ENCODE results near the gene GLI1. TPM values are rescaled to one million over a fixed set of nuclear protein-coding genes. Genes with fewer than 3 reads are reported as not detected.

Gene GLI1
- total and polyA plus RNA-seq, 2 of the 13 experiments (the other 11 are each of a cell fraction or from before 2014, with no cell fraction given) = 0.09 to 0.20 TPM

DNA sequence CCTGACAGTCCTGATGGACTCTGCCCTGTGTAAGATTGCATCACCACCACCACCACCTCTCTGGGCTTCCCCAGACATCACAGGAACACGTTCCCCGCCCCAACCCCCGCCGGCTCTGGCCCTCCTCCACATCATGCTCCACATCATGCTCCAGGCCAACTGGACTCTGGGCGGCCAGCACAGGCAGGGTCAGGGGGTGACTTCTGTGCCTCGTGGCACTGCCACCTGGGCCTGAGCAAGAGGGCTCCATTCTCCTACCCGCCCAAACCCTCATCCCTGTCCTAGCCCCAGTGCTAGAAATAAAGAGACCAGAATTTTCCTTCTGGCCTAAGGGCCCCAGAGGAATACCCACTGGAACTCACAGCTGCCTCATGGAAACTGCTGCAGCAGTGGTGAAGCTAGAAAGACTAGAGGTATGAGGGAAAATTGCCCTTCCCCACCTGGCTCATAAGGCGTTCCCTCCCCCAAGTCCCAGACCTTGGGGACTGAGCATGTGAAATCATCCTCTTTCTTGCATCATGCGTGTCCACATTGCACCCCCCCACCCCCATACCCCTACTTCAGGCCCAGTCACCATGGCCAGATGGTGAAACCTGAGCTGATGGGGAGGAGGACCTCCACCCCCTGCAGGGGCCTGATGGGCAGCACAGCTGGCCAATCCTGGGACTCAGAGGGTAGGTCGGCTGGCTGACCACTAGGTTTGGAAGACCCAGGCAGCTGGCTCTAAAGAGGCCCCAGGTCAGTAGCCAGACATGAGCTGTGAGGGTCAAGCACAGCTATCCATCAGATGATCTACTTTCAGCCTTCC, 4.8 kb upstream of the GLI1 start, which contains the start of gene INHBE (continued):
- no peak for TF ChIP-seq SMYD3 (CRISPR knock-in tag; IDR thresholded peaks at IDR 0.05)
- TF ChIP-seq ZNF225 (CRISPR knock-in tag; IDR thresholded peaks at IDR 0.05) = peak; percentile 27; the same call in 1 of the 2 replicates
- TF ChIP-seq RARA (CRISPR knock-in tag; IDR thresholded peaks at IDR 0.05) = peak; percentile 93
- TF ChIP-seq ZNF530 (CRISPR knock-in tag; IDR thresholded peaks at IDR 0.05; ENCODE audit: low read depth) = no peak
- peak; percentile 69; the same call in 1 of the 2 replicates for TF ChIP-seq ZNF780A (CRISPR knock-in tag; IDR thresholded peaks at IDR 0.05)
- TF ChIP-seq RARG (CRISPR knock-in tag; IDR thresholded peaks at IDR 0.05; ENCODE audit: low read depth) = no peak
- no peak for TF ChIP-seq FOXJ3 (CRISPR knock-in tag; IDR thresholded peaks at IDR 0.05; ENCODE audit: borderline replicate concordance)
- peak; percentile 80; the same call in 1 of the 2 replicates for TF ChIP-seq KLF6 (CRISPR knock-in tag; IDR thresholded peaks at IDR 0.05)
- TF ChIP-seq, protein P1, sequence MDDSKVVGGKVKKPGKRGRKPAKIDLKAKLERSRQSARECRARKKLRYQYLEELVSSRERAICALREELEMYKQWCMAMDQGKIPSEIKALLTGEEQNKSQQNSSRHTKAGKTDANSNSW (CRISPR knock-in tag; IDR thresholded peaks at IDR 0.05; ENCODE audit: borderline replicate concordance) = peak; percentile 35; the same call in 1 of the 2 replicates
- TF ChIP-seq ZNF761 (CRISPR knock-in tag; conservative IDR thresholded peaks at IDR 0.05) = no peak
- TF ChIP-seq HMGA1 (CRISPR knock-in tag; conservative IDR thresholded peaks at IDR 0.05) = no peak
- TF ChIP-seq HOXA9 (CRISPR knock-in tag; IDR thresholded peaks at IDR 0.05; ENCODE audit: borderline replicate concordance) = peak; percentile 66; the same call in 1 of the 2 replicates
- TF ChIP-seq ZKSCAN8 (CRISPR knock-in tag; IDR thresholded peaks at IDR 0.05; ENCODE audit: borderline replicate concordance) = no peak; the same call in 1 of the 2 replicates
- TF ChIP-seq ZNF644 (CRISPR knock-in tag; IDR thresholded peaks at IDR 0.05; ENCODE audit: low read depth) = peak; percentile 81
- TF ChIP-seq ARHGAP35 (CRISPR knock-in tag; IDR thresholded peaks at IDR 0.05; ENCODE audit: borderline replicate concordance) = no peak; the same call in 1 of the 2 replicates
- TF ChIP-seq ZSCAN22 (CRISPR knock-in tag; IDR thresholded peaks at IDR 0.05) = no peak; the same call in 1 of the 2 replicates
- no peak for TF ChIP-seq XBP1 (CRISPR knock-in tag; IDR thresholded peaks at IDR 0.05)
- TF ChIP-seq HMG20A (CRISPR knock-in tag; IDR thresholded peaks at IDR 0.05; ENCODE audit: borderline replicate concordance) = peak; percentile 85
- TF ChIP-seq, protein P2, sequence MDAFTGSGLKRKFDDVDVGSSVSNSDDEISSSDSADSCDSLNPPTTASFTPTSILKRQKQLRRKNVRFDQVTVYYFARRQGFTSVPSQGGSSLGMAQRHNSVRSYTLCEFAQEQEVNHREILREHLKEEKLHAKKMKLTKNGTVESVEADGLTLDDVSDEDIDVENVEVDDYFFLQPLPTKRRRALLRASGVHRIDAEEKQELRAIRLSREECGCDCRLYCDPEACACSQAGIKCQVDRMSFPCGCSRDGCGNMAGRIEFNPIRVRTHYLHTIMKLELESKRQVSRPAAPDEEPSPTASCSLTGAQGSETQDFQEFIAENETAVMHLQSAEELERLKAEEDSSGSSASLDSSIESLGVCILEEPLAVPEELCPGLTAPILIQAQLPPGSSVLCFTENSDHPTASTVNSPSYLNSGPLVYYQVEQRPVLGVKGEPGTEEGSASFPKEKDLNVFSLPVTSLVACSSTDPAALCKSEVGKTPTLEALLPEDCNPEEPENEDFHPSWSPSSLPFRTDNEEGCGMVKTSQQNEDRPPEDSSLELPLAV (CRISPR knock-in tag; conservative IDR thresholded peaks at IDR 0.05; ENCODE audit: low read depth) = no peak
- no peak for TF ChIP-seq ZNF652 (CRISPR knock-in tag; IDR thresholded peaks at IDR 0.05; ENCODE audit: borderline replicate concordance, low read depth)
- TF ChIP-seq, protein P3, sequence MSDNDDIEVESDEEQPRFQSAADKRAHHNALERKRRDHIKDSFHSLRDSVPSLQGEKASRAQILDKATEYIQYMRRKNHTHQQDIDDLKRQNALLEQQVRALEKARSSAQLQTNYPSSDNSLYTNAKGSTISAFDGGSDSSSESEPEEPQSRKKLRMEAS (IDR thresholded peaks at IDR 0.05) = no peak
- no peak for TF ChIP-seq ZNF24 (IDR thresholded peaks at IDR 0.05)
- peak; percentile 73 for TF ChIP-seq ZSCAN25 (CRISPR knock-in tag; IDR thresholded peaks at IDR 0.05)
- no peak for TF ChIP-seq ZFP82 (CRISPR knock-in tag; IDR thresholded peaks at IDR 0.05; ENCODE audit: borderline replicate concordance)
- peak; percentile 89 for TF ChIP-seq ZFX (CRISPR knock-in tag; IDR thresholded peaks at IDR 0.05; ENCODE audit: low read depth)
- TF ChIP-seq PAF1 (CRISPR knock-in tag; IDR thresholded peaks at IDR 0.05) = no peak
- no peak for TF ChIP-seq ZNF432 (CRISPR knock-in tag; IDR thresholded peaks at IDR 0.05; ENCODE audit: borderline replicate concordance)
- TF ChIP-seq, protein P4, sequence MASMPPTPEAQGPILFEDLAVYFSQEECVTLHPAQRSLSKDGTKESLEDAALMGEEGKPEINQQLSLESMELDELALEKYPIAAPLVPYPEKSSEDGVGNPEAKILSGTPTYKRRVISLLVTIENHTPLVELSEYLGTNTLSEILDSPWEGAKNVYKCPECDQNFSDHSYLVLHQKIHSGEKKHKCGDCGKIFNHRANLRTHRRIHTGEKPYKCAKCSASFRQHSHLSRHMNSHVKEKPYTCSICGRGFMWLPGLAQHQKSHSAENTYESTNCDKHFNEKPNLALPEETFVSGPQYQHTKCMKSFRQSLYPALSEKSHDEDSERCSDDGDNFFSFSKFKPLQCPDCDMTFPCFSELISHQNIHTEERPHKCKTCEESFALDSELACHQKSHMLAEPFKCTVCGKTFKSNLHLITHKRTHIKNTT (CRISPR knock-in tag; IDR thresholded peaks at IDR 0.05) = no peak
- no peak for TF ChIP-seq ZFP41 (CRISPR knock-in tag; IDR thresholded peaks at IDR 0.05; ENCODE audit: borderline replicate concordance)
- TF ChIP-seq DR1 (CRISPR knock-in tag; IDR thresholded peaks at IDR 0.05) = peak; percentile 50; the same call in 1 of the 2 replicates

Data from HepG2 (cell line).